ENCODE data around the gene MYOCD.

DNA sequence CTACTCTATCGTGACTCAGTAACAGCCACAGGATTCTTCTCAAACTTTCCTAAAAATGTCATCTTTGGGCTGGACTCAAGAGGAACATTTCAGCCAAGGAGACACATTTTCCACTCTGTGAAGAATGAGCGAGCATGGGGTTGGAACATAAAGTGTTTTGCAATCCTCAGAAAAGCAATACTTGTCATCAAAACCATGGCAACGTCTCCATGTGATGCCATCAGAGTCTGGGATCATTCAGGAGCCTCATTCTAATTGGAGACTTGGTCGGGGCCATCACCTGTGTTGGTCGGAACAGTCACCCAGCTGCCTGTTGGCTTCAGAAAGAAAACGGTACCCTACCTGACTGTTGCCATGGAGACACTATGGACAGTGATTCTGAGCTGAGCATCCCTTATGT is 25.5 kb downstream of the MYOCD start:
- TF ChIP-seq, protein P1, sequence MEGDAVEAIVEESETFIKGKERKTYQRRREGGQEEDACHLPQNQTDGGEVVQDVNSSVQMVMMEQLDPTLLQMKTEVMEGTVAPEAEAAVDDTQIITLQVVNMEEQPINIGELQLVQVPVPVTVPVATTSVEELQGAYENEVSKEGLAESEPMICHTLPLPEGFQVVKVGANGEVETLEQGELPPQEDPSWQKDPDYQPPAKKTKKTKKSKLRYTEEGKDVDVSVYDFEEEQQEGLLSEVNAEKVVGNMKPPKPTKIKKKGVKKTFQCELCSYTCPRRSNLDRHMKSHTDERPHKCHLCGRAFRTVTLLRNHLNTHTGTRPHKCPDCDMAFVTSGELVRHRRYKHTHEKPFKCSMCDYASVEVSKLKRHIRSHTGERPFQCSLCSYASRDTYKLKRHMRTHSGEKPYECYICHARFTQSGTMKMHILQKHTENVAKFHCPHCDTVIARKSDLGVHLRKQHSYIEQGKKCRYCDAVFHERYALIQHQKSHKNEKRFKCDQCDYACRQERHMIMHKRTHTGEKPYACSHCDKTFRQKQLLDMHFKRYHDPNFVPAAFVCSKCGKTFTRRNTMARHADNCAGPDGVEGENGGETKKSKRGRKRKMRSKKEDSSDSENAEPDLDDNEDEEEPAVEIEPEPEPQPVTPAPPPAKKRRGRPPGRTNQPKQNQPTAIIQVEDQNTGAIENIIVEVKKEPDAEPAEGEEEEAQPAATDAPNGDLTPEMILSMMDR (conservative IDR thresholded peaks at IDR 0.05 in 1 of 2, IDR thresholded peaks at IDR 0.05 in 1 of 2; ENCODE audit: extremely low read depth in 1 of 2, insufficient read depth in 1 of 2, low read depth in 1 of 2, low read length in 2 of 2) = no peak
- no peak for TF ChIP-seq EZH2 (IDR thresholded peaks at IDR 0.05; ENCODE audit: borderline replicate concordance, low read length)

Data from mammary epithelial cell (primary cell).